ENCODE results near the gene DYNC1I1. TPM values are rescaled to one million over a fixed set of nuclear protein-coding genes. Genes with fewer than 3 reads are reported as not detected.

Gene DYNC1I1
- polyA plus RNA-seq, 1 of the 3 experiments (the other 2 are of a cell fraction), result 0.05 TPM

- Histone ChIP-seq H3K4me3 (ENCODE audit: low read depth in 2 of 2, low read length in 1 of 2) (no peak overlapping the region), H3K36me3 (replicated peaks in 1 of 2; ENCODE audit: control insufficient read depth in 1 of 2, insufficient read depth in 2 of 2, low read length in 1 of 2) (no peaks in the 10 kb centered on the region), H2AFZ (ENCODE audit: low read depth) (no peak overlapping the region), H3K27ac (ENCODE audit: low read depth in 2 of 2, low read length in 1 of 2) (no peak overlapping the region), H3K4me2 (no peak overlapping the region), H3K4me1 (ENCODE audit: control insufficient read depth in 1 of 2, insufficient read depth in 2 of 2, low read depth in 1 of 2, low read length in 1 of 2) (no peaks in the 10 kb centered on the region), H3K9me3 (no peaks in the 10 kb centered on the region), H4K20me1 (ENCODE audit: insufficient read depth) (no peaks in the 10 kb centered on the region), H3K9ac (no peak overlapping the region), H3K9me2 (no peaks in the 10 kb centered on the region), H3K27me3 (ENCODE audit: insufficient read depth) (no peaks in the 10 kb centered on the region), H3K79me2 (ENCODE audit: insufficient read depth) (no peaks in the 10 kb centered on the region), H3F3A (replicated peaks; ENCODE audit: insufficient read depth) (no peaks in the 10 kb centered on the region)
- TF ChIP-seq USF2 (IDR thresholded peaks at IDR 0.05; ENCODE audit: borderline replicate concordance, low read depth, low read length) (no peak), SMC3 (IDR thresholded peaks at IDR 0.05; ENCODE audit: low read depth, low read length) (no peak), PBX3 (IDR thresholded peaks at IDR 0.05) (no peak), IRF3 (IDR thresholded peaks at IDR 0.05; ENCODE audit: low read depth, low read length) (no peak), TCF12 (IDR thresholded peaks at IDR 0.05) (no peak), YY1 (IDR thresholded peaks at IDR 0.05; ENCODE audit: low read depth) (no peak), JUND (IDR thresholded peaks at IDR 0.05) (no peak), MAX (IDR thresholded peaks at IDR 0.05; ENCODE audit: low read depth) (no peak)
- TF ChIP-seq, protein P1, sequence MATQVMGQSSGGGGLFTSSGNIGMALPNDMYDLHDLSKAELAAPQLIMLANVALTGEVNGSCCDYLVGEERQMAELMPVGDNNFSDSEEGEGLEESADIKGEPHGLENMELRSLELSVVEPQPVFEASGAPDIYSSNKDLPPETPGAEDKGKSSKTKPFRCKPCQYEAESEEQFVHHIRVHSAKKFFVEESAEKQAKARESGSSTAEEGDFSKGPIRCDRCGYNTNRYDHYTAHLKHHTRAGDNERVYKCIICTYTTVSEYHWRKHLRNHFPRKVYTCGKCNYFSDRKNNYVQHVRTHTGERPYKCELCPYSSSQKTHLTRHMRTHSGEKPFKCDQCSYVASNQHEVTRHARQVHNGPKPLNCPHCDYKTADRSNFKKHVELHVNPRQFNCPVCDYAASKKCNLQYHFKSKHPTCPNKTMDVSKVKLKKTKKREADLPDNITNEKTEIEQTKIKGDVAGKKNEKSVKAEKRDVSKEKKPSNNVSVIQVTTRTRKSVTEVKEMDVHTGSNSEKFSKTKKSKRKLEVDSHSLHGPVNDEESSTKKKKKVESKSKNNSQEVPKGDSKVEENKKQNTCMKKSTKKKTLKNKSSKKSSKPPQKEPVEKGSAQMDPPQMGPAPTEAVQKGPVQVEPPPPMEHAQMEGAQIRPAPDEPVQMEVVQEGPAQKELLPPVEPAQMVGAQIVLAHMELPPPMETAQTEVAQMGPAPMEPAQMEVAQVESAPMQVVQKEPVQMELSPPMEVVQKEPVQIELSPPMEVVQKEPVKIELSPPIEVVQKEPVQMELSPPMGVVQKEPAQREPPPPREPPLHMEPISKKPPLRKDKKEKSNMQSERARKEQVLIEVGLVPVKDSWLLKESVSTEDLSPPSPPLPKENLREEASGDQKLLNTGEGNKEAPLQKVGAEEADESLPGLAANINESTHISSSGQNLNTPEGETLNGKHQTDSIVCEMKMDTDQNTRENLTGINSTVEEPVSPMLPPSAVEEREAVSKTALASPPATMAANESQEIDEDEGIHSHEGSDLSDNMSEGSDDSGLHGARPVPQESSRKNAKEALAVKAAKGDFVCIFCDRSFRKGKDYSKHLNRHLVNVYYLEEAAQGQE (IDR thresholded peaks at IDR 0.05; ENCODE audit: low read depth, low read length), result no peak
- ChIA-PET CTCF (no interaction called here), POLR2A (no interaction called here)
- no peak for DNase-seq
- WGBS (ENCODE audit: low lambda C conversion rate), result 61% methylated on average over 4 of the region's 4 CpGs
These were observed 273.6 kb downstream of the DYNC1I1 start for GRCh38 chr7:96045919-96046318.

- ChIA-PET POLR2A (no interaction called here), CTCF (interaction anchor here (1.0 to 2.7 kb wide), 4 partner anchors 133 to 1012 kb away, joined by 3 to 12 read pairs (median 5); no protein-coding TSS in a partner anchor)
- Histone ChIP-seq H3K79me2 (ENCODE audit: insufficient read depth) (no peaks in the 10 kb centered on the region), H3K9me3 (no peaks in the 10 kb centered on the region), H2AFZ (ENCODE audit: low read depth) (no peak overlapping the region), H3K9ac (no peak overlapping the region), H3K4me2 (no peak overlapping the region), H3K4me1 (ENCODE audit: control insufficient read depth in 1 of 2, insufficient read depth in 2 of 2, low read depth in 1 of 2, low read length in 1 of 2) (peaks cover 0 to 10% of the 10 kb centered on the region in 2 experiments; a peak in 2 of 4 replicates), H3F3A (replicated peaks; ENCODE audit: insufficient read depth) (no peaks in the 10 kb centered on the region), H3K27me3 (ENCODE audit: insufficient read depth) (no peaks in the 10 kb centered on the region), H3K27ac (ENCODE audit: low read depth in 2 of 2, low read length in 1 of 2) (peak overlapping the region in 1 of 2 experiments; percentile 48; a peak in 1 of 4 replicates), H4K20me1 (ENCODE audit: insufficient read depth) (no peaks in the 10 kb centered on the region), H3K4me3 (ENCODE audit: low read depth in 2 of 2, low read length in 1 of 2) (no peak overlapping the region), H3K36me3 (replicated peaks in 1 of 2; ENCODE audit: control insufficient read depth in 1 of 2, insufficient read depth in 2 of 2, low read length in 1 of 2) (no peaks in the 10 kb centered on the region), H3K9me2 (no peaks in the 10 kb centered on the region)
- no peak for DNase-seq
- TF ChIP-seq IRF3 (IDR thresholded peaks at IDR 0.05; ENCODE audit: low read depth, low read length) (no peak), RXRA (IDR thresholded peaks at IDR 0.05; ENCODE audit: borderline replicate concordance, low read depth) (no peak), SMC3 (IDR thresholded peaks at IDR 0.05; ENCODE audit: low read depth, low read length) (no peak), FOXM1 (IDR thresholded peaks at IDR 0.05; ENCODE audit: low read depth) (no peak)
- TF ChIP-seq, protein P2, sequence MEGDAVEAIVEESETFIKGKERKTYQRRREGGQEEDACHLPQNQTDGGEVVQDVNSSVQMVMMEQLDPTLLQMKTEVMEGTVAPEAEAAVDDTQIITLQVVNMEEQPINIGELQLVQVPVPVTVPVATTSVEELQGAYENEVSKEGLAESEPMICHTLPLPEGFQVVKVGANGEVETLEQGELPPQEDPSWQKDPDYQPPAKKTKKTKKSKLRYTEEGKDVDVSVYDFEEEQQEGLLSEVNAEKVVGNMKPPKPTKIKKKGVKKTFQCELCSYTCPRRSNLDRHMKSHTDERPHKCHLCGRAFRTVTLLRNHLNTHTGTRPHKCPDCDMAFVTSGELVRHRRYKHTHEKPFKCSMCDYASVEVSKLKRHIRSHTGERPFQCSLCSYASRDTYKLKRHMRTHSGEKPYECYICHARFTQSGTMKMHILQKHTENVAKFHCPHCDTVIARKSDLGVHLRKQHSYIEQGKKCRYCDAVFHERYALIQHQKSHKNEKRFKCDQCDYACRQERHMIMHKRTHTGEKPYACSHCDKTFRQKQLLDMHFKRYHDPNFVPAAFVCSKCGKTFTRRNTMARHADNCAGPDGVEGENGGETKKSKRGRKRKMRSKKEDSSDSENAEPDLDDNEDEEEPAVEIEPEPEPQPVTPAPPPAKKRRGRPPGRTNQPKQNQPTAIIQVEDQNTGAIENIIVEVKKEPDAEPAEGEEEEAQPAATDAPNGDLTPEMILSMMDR (IDR thresholded peaks at IDR 0.05), result no peak
These were observed 279.9 kb downstream of the DYNC1I1 start for GRCh38 chr7:96052289-96052688.
